Erythroblast (primary cell): Measurements from ENCODE around the gene TRAPPC1.

Source experiments
- GATA1 ChIP-seq: IDR thresholded peaks from 2 replicates; pipeline ENCODE4 v1.6.1; 2011; ENCODE audit warnings: low read depth, mild to moderate bottlenecking, control low read depth, low read length, moderate library complexity
- POLR2A ChIP-seq: IDR thresholded peaks from 2 replicates; pipeline ENCODE4 v1.6.1; 2011; ENCODE audit warnings: mild to moderate bottlenecking, low read length

DNA sequence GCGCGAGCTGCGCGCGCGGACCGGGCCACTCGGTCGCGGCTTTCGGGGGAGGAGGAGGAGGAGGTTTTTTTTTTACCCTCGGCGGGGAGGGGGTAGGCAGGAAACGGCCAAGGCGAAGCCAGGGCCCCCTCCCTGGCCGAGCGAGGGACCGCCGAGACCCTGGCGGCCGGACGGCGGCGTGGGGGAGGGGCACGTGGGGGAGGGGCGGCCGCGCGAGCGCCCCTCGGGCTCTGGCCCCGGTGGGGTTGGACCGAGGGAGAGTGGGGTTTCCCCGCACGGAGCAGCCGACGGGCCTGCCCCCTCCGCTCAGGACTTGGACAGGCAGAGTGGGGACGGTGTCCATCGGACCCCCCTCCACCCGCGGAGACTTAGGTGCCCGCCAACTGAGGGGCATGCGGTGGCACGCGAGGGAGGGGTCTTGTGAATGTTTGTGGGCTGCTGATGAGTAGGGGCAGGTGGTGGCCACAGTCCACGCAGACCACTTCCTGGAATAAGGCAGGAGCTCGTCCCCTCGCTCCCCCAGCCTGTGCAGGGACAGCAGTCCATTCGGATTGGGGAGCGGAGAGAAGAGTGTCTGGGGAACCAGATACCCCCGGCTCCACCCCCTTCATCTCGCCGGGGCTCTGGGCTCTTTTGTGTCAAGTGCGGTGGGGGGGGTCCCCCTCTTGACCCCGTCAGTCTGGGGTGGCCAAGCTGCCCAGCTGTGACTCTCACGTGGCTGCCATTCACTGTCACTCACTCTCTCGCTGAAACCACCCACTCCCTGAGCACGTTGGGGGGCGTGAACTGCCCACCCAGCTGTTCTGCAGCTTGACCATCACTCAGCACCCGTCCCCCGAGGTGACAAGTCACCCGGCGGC is 46.1 kb downstream of the TRAPPC1 start:
- peak; percentile 24 for TF ChIP-seq POLR2A
- TF ChIP-seq GATA1 = no peak
